Right ventricle myocardium superior (tissue), 1 donor: ENCODE results near the gene XRCC4. TPM values are rescaled to one million over a fixed set of nuclear protein-coding genes. Genes with fewer than 3 reads are reported as not detected.
A peak's percentile ranks its signal among the peaks of the same experiment; 100 is the strongest.

ENCODE experiments used
- ATAC-seq: fragments of 200-7000 bp; cut with Tn5 transposase; one replicate; pipeline ENCODE4 v1.9.1; 2020; ENCODE audit warnings: mild to moderate bottlenecking; ENCODE audit not compliant: poor library complexity
- DNase-seq: peaks from one replicate; pipeline ENCODE4 v3.0.0-alpha.2; 2020
- intact Hi-C: fragments of 100-400 bp; cut with DNase I; formaldehyde crosslinking; loops from one replicate; pipeline ENCODE4 v1.11.2; 2022
- total RNA-seq: library from RNA; stranded (reverse); fragmentation: NEBNext Ultra II Directional; extraction: Animal tissue kit (Norgen Biotek cat#: 25700); gene quantifications from one replicate; pipeline ENCODE4 v1.2.1, GENCODE V29; 2021
- donor health status: DM: no; HTN: yes; CAD: no; lungs with severe emphysema.

Gene XRCC4
- total RNA-seq, 1 donor from 2014 or later, result 4.8 TPM

- ATAC-seq, result no peak
Observed at GRCh38 chr5:83362526-83362925, 285.2 kb downstream of the XRCC4 start.

GRCh38 chr5:83363111-83363885, 286.0 kb downstream of the XRCC4 start:
- DNase-seq (no peak), ATAC-seq (no peak)
- intact Hi-C loops, result no loop called here

More at GRCh38 chr5:83362526-83362925, 285.2 kb downstream of the XRCC4 start:
- intact Hi-C loops, result no loop called here
- DNase-seq, result no peak

- no peak for DNase-seq
- ATAC-seq, result no peak
- intact Hi-C loops, result no loop called here
Observed at GRCh38 chr5:83363886-83364275, 286.5 kb downstream of the XRCC4 start.

DNA sequence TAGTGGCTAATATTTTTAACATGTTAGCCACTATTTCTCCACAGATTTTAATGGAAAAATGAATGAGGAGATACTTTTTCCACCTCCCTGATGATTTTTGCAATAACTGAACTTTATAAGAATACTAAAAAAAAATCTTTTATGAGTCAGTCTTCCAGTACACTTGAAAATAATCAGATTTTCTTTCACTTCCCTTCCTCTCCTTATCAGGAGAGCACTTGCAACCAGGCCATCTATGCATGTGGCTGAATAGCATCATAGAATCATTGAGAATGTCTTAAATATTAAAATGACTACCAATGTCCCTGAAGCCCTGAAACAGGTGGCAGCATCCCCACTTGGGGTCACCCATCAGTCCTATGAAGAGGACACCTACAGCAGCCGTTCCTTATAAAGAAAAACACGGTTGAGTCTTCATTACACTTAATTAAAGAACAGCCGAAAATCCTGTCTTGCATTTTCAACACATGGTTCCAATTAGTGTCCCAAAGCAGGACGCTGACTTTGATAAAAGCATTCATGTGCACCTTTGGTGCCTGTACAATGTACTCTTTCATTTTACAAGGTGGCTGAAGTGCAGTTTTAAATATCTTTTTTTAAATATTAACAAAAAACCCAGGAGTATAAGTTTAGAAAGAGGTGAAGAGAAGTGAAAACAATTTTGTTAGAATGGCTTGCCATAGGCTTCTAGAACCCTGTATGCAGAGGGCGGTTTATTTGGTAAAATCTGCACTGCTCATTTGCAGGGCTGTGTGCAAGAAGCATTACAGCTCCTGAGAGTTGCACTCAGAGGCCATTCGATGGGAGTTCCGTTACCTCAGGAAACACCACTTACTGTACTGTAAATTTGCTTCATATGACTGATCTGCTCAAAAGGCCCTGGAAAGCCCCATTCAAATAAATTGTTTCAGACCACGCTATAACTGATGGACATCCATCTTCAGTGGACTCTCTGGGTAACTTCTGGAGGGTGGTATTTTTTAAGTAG, 287.3 kb downstream of the XRCC4 start:
- no peak for DNase-seq
- intact Hi-C loops, result no loop called here
- ATAC-seq, result no peak

GRCh38 chr5:83368319-83368718, 291.0 kb downstream of the XRCC4 start:
- DNase-seq (no peak), ATAC-seq (peak; percentile 56)

GRCh38 chr5:83368835-83369234, 291.5 kb downstream of the XRCC4 start:
- intact Hi-C loops, result no loop called here
- DNase-seq (no peak), ATAC-seq (peak; percentile 56)

More at GRCh38 chr5:83368319-83368718, 291.0 kb downstream of the XRCC4 start:
- intact Hi-C loops, result no loop called here

DNA sequence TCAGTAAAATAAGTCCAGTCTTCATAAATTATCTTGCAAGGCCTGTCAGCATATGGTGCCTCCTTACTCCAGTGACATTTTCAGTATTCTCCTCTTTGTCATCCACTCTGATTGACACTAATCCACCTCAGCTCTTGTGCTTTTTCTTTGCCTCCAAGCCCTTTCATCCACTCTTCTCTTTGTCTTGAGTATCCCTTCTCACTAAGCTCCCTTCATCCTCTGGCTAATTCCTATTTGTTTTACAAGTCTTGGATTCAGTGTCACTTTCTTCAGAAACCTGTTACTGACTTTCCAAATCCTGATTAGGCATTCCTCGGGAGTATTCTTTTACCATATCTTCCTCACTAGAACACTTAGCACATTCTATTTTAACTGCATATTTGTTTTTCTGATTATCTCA, 293.6 kb downstream of the XRCC4 start:
- ATAC-seq, result no peak
- no peak for DNase-seq
- intact Hi-C loops, result no loop called here

- ATAC-seq (no peak), DNase-seq (no peak)
- intact Hi-C loops, result no loop called here
Observed at GRCh38 chr5:83371726-83372125, 294.4 kb downstream of the XRCC4 start.

DNA sequence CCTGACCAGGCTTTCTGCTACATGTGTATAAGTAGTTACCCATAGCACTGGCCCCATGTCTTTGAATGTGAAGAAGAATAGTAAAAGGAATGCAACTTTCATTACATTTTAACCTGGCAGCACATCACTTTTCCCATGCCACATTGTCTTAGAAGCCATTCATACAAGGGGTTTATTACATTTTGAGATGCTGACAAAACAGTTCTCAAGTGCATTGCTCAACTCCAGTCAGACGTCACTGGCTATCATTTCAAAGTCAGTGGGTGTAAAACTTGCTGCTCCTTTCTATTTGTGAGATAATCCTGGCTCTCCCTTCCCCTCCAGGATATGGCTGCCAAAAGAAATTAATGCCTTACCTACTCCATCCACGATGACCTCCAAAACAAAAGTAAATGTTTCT, 297.2 kb downstream of the XRCC4 start:
- intact Hi-C loops, result no loop called here
- DNase-seq (no peak), ATAC-seq (peak; percentile 76)

DNA sequence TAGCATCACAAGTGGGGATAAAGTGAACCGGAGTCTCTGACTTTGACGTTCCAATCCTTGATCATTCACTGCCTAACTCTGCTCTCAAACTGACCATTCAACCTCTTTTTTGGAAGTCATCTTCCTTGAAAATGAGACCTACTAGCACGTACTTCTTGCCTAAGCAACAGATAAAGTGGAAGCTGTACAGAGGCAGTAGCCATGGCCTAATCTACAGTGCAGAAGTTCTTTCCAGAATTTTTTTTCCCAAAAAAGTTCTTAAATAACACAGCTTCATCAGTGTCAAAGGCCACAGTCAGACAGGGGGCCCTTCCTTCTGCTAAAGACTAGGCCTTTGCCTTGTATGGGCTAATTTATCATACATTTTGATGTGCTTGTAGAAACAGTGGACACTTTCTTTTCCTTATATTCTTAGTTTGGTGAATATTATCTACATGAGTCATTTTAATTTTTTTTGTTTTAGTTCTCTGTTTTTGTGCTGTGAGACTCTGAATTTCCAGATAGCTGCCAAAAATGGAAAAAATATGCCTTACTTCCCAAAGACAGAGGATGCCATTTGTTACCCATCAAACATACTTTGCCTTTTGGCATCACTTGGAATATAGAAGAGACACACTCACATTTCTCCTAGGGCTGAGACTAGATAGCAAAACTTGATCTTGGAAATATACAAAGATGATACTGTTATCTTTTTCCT, 297.9 kb downstream of the XRCC4 start:
- intact Hi-C loops, result no loop called here
- DNase-seq (no peak), ATAC-seq (peak; percentile 23)

GRCh38 chr5:83376461-83376860, 299.1 kb downstream of the XRCC4 start:
- DNase-seq (no peak), ATAC-seq (no peak)
- intact Hi-C loops, result no loop called here

DNA sequence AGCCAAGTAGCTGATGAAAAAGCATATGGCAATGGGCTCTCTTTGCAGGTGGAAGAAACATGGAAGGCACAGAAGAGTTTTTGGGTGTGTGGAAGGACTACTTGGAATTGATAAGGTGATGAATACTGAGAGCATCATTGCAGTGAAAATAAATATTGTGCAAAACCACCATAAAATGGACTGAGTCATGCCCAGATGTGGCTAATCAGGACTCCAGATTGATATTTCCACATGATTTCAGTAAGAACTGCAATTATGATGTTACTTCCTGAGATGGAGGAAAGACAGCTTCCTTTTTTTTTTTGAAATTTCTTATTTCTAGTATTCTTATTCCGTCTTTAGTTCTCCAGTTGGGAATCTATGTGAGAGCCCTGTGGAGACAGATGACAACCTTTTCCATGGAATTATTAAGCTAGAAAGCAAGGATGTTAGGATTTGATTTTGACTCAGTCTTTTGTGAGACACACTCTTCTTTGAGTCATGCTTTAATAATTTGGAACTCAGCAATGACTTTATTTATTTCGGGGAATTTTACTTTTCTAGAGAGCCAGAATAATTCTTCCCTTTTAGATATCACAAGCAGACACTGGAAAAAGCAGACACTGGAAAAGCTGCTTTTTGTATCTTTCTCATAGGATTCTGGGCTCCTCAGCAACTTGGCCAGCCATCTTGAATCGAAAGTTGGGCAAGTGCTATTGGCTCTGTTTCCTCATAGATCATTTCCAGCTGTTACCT, 300.0 kb downstream of the XRCC4 start:
- ATAC-seq (peak; percentile 68), DNase-seq (no peak)
- intact Hi-C loops, result no loop called here

DNA sequence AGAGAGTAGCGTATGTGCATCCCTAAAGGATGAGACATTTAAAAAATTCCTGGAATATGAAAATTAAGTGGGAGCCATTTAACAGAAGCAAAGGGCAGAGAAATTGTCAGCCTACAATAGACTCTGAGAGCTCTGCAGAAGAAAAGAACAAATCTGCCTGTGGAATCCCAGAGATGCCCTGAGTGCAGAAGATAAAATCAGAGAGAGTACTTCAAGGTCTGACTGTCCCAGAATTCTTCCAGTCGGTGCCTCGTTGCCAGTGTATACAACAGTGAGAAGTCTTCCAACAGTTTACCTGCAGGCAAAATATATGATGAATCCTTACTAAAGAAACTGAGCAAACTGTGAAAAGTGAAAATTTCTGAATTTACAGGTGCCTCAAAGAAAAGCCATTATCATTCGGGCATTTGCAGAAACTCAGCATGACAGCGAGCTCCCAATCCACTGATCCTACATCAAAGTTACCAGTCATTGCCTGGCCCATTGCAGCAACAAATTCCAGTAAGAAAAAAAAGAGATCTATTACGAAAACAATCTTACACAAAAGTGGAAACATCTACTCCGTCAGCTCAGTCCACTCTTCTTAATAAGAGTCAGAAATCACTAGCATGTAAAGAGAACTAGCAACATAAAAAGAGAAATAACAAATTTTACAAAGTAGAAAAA, 301.4 kb downstream of the XRCC4 start:
- intact Hi-C loops, result no loop called here
- no peak for DNase-seq
- no peak for ATAC-seq

- DNase-seq, result no peak
- intact Hi-C loops, result no loop called here
- ATAC-seq, result no peak
Observed at GRCh38 chr5:83385812-83386211, 308.5 kb downstream of the XRCC4 start.

DNA sequence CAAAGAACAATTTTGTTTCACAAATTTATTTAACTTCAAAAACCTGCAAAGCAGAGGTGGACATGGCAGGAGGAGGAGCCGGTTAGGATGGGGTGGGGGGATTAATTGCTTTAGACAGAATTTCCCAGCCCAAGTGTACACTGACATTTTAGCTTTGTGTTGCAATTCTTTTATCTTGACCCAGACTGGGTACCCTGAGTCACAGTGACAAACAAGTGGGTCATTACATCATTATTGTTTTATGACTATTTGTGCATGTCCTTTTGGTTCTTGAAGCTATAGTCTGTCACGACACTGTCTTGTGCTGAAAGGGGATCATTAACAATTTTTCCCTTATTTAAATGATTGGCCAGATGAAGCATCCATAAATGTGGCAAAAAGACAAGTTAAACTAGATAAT, 309.7 kb downstream of the XRCC4 start:
- DNase-seq (no peak), ATAC-seq (no peak)
- intact Hi-C loops, result no loop called here

- intact Hi-C loops, result no loop called here
- no peak for ATAC-seq
- DNase-seq, result no peak
Observed at GRCh38 chr5:83388608-83389007, 311.3 kb downstream of the XRCC4 start.

GRCh38 chr5:83392766-83393503, 315.6 kb downstream of the XRCC4 start:
- intact Hi-C loops, result no loop called here
- ATAC-seq, result no peak
- no peak for DNase-seq
